Fibroblast of skin of left biceps (primary cell): ENCODE results near the gene TIGD1.
"Not testable (repeated sequence)": the region's sequence is repeated elsewhere in the genome, so short reads cannot be mapped to it uniquely, and the experiment has no call there.

Experiments used
- DNase-seq, 2 experiments: peaks; one replicate each; pipeline ENCODE4 v3.0.0-alpha.2; 2013; ENCODE audit warnings: low read depth in 2 of 2

Gene TIGD1

GRCh38 chr2:232570481-232570880 lies 20.1 kb upstream of the TIGD1 start:
- not testable (repeated sequence) for DNase-seq

GRCh38 chr2:232569541-232569940 lies 19.2 kb upstream of the TIGD1 start:
- no peak for DNase-seq

DNA sequence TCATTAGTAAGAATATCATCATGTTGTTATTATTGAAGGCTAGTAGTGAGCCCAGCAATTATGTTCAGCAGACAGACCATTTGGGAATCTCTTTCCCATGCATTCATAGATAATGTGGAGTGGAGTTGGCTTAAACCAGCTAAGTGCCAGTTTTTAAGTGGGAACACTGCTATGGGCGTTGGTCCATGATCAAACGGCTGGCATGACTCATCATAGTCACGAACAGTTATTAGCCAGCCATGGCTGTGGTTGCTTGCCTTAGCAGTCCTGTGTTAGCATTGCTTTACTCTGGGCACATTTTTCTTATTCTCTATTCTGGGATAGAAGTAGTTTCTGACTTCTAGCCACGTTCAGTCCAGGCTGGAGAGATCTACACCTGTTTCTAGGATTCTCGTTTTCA lies 17.8 kb upstream of the TIGD1 start:
- no peak for DNase-seq

GRCh38 chr2:232567721-232568120 lies 17.4 kb upstream of the TIGD1 start:
- no peak for DNase-seq

GRCh38 chr2:232563580-232563979 lies 13.2 kb upstream of the TIGD1 start:
- DNase-seq: no peak

DNA sequence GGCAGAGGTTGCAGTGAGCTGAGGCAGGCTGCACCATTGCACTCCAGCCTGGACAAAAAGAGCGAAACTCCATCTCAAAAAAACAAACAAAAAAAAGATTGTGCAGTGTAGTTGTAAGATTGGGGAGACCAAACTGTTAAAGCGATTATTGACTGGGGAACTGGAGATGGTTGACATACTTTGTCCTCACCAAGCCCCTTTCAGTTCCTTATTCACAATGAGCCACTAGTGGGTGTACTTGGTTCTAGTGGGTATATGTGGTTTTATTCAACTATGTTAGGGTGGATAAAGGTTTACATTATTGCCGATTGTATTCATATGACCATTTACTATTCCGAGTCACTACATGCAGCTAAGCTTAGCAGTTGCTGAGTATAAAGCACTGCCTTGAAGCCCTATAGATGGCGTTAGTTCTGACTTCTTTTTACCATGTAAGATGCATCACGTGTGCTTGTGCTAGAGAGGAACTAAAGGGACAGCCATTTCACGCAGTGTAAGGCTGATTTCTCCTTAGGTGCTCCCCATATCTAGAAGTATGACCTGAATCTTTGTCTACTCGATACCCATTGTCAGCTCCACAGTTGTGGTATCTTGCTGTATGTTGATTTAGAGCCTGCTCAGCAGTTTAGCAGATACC lies 12.3 kb upstream of the TIGD1 start:
- no peak for DNase-seq

GRCh38 chr2:232556426-232556825 lies 6.1 kb upstream of the TIGD1 start:
- no peak for DNase-seq

GRCh38 chr2:232551776-232552175 lies 1.4 kb upstream of the TIGD1 start:
- DNase-seq: no peak

DNA sequence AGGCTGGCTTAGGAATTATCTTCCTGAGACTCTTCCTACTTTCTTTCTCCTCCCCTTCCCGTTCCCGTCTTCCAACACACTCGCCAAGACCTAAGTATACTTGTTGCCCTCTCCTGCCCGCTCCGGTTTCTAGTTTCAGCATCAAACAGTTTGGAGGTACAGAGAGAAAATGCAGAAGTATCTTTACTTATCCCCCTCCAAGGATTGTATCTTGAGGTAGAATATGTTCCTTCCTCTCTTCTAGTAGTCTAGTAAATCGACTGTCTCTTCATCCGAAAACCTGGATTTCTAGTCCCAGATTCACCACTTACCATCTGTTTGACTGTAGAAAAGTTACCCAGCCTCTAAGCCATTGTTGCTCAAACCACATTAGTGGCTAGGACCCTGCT lies 887 bp upstream of the TIGD1 start:
- DNase-seq: no peak

DNA sequence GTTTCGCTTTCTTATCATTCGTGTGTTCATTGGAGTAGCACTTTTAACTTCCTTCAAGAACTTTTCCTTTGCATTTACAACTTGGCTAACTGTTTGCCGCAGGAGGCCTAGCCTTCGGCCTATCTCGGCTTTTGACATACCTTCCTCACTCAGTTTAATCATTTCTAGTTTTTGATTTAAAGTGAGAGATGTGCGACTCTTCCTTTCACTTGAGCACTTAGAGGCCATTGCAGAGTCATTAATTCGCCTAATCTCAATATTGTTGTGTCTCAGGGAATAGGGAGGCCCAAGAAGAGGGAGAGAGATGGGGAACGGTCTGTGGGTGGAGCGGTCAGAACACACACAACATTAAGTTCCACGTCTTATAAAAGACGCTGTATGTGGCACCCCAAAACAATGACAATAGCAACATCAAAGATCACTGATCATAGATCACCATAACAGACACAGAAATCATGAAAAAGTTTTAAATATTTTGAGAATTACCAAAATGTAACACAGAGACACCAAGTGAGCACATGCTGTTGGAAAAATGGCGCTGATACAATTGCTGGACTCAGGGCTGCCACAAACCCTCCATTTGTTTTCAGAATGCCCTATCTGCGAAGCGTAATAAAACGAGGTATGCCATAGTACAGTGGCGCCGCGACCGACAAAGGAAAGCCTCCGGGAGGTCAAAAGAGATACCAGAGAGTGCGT lies 553 bp downstream of the TIGD1 start:
- DNase-seq: no peak

DNA sequence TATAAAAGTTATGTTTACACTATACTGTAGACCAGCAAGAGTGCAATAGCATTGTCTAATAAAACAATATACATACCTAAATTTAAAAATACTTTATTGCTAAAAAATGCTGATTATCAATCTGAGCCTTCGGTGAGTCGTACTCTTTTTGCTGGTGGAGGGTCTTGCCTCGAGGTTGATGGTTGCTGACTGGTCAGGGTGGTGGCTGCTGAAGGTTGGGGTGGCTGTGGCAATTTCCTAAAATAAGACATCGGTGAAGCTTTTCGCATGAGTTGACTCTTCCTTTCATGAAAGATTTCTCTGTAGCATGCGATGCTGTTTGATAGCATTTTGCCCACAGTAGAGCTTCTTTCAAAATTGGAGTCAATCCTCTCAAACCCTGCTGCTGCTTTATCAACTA lies 2.4 kb downstream of the TIGD1 start:
- DNase-seq: no peak

DNA sequence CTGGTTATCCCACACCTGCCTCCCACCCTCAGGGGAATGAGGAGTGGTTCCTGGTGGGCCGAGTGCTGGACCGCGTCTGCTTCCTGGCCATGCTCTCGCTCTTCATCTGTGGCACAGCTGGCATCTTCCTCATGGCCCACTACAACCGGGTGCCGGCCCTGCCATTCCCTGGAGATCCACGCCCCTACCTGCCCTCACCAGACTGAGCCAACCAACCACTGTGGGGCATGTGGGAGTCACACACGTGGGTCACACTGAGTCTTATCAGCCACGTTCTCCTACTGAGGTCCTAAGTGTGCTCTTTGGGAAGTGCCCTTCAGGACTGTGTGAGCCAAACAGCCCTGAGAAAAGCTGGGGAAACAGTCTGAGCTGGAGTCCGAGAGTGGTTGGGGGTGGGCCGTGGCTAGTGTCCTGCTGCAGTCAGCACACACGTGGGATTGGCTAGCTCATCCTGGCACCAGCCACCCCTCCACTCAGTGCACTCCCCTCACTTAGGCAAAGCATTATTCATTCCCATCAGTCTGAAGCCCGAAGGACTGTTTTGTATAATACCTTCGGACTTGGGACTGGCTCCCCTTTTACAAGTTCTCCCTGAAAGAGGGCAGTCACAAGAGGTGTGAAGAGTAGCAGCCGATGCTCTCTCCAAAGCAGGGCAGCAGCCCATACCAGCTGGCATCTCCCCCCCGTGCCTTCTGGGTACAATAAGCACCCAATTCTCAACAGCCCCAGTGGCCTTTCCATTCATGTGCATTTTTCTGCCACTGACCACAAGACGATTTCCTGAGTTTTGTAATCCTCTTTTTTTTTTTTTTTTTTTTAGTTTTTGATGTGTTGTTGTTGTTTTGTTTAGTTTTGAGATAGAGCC lies 4.6 kb downstream of the TIGD1 start:
- no peak for DNase-seq

GRCh38 chr2:232544674-232545073 lies 5.7 kb downstream of the TIGD1 start:
- no peak for DNase-seq

GRCh38 chr2:232543928-232544631 lies 6.3 kb downstream of the TIGD1 start:
- no peak for DNase-seq

DNA sequence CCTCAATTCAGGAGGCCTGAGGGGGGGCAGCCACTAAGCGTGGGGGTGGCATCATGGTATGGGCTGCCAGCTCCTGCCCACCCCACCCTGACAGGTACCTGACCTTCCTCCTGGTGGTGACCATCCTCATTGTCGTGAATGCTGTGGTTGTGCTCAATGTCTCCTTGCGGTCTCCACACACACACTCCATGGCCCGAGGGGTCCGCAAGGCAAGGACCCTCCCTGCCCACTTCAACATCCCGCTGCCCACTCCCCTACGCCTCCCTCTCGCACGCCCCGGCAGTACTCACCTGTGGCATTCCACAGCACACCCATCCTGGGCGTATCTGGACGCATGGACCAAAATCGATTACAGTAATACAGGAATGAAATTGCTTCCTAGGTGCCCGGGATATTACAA lies 6.9 kb downstream of the TIGD1 start:
- no peak for DNase-seq

GRCh38 chr2:232542715-232543467 lies 7.5 kb downstream of the TIGD1 start:
- no peak for DNase-seq

DNA sequence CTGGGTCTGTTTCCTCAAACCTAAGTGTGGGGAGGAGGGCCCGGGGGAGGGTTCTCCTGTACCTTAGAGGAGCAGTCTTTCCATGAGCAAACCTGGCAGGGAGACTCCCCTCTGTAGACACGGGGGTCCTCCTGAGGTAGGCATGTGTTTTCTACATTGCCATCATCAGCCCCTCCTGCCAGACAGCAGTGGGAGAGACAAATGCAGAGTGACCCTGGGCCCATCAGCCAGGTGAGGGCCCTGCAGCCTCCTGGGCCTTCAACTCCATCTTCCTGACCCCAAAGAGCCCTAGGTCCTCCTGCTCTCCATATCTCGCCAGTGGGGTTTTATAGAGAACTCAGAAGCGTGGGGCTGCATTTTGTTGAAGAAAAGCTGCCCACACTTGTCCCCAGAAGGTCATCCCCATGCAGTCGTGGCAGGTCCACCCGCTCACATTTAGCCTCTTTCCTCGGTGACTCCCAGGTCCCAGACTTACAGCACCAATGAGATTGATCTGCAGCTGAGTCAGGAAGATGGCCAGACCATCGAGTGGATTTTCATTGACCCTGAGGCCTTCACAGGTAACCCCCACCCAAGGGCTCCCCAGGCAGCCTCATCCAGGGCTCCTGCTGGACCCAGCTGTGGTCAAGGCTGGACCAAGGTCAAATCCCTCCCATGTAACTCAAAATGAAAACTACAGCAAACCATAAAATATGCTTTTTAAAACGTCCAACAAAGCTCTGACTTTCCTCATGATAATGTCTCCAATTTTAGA lies 8.2 kb downstream of the TIGD1 start:
- DNase-seq: no peak

DNA sequence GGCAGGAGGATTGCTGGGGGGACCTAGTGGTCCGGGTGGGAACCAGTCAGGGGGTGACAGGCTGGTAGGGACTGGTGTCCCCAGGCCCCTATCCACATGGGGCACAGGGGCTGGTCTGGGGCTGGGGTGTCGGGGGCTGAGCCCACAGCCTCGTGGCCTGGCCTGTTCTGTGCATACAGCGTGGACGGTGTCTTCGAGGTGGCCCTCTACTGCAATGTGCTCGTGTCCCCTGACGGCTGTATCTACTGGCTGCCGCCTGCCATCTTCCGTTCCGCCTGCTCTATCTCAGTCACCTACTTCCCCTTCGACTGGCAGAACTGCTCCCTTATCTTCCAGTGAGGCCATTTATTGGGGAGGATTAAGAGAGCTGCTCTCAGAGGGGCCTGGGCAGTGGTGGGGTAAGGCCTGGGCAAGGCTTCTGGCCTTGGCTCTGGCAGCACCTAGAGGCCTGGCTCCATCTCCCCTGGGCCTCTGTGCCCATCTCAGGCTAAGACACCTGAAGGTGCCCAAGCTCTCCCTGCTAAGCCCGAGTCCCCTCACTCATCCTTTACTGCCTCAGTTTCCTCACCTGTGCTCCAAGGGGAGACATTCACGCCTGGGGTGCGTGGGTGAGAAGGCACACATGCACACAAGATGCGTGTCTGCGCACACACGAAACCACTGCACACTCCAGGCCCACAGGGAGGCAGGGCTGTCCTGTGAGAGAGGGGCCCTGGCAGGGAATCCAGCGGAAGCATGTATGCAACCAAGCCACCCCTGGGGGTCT lies 9.0 kb downstream of the TIGD1 start:
- DNase-seq: no peak

GRCh38 chr2:232540441-232541041 lies 9.8 kb downstream of the TIGD1 start:
- DNase-seq: no peak
